Neutrophil (primary cell): ENCODE measurements around the gene KLF16.
A peak's percentile ranks its signal among the peaks of the same experiment; 100 is the strongest.

Experiments used
- H3K27ac ChIP-seq: fragments of 200-600 bp; sonication (generic); 2 replicates; pipeline ENCODE4 v1.5.1; 2016; ENCODE audit warnings: mild to moderate bottlenecking, moderate library complexity
- H3K27me3 ChIP-seq: fragments of 200-600 bp; sonication (generic); 2 replicates; pipeline ENCODE4 v1.6.0; 2016; ENCODE audit warnings: mild to moderate bottlenecking
- H3K36me3 ChIP-seq: fragments of 200-600 bp; sonication (generic); 2 replicates; pipeline ENCODE4 v1.5.1; 2017
- H3K4me1 ChIP-seq, 2 experiments: fragments of 200-600 bp in 1 of 2; sonication (generic) in 1 of 2; 1 replicate in 1 of 2; 2 replicates in 1 of 2; pipeline versions ENCODE4 v1.5.1 to v1.6.1; 2013 to 2016; ENCODE audit warnings: low read depth in 1 of 2, low read length in 1 of 2, mild to moderate bottlenecking in 1 of 2, moderate library complexity in 1 of 2; ENCODE audit not compliant: control insufficient read depth in 1 of 2, insufficient read depth in 1 of 2
- H3K4me3 ChIP-seq, 2 experiments: fragments of 200-600 bp in 1 of 2; sonication (generic) in 1 of 2; 1 replicate in 1 of 2; 2 replicates in 1 of 2; pipeline ENCODE4 v1.5.1; 2013 to 2016; ENCODE audit warnings: low read depth in 1 of 2, low read length in 1 of 2, mild to moderate bottlenecking in 1 of 2, moderate library complexity in 1 of 2
- H3K9me3 ChIP-seq: fragments of 200-600 bp; sonication (generic); 2 replicates; pipeline ENCODE4 v1.5.1; 2016
- CTCF ChIP-seq: fragments of 200-600 bp; sonication (generic); IDR thresholded peaks from 2 replicates; pipeline ENCODE4 v1.5.1; 2016; ENCODE audit warnings: antibody characterized with exemption

The KLF16 gene

GRCh38 chr19:1815605-1816529 is 47.5 kb downstream of the KLF16 start:
- Histone ChIP-seq H3K27ac (no peak overlapping the region), H3K27me3 (no peaks in the 10 kb centered on the region), H3K9me3 (no peaks in the 10 kb centered on the region), H3K36me3 (peaks cover 64% of the 10 kb centered on the region), H3K4me3 (no peak overlapping the region), H3K4me1 (peaks cover 16 to 18% of the 10 kb centered on the region in 2 experiments)
- TF ChIP-seq CTCF, result no peak

GRCh38 chr19:1814833-1815604 is 48.4 kb downstream of the KLF16 start:
- no peaks in the 10 kb centered on the region for H3K9me3 ChIP-seq
- no peaks in the 10 kb centered on the region for H3K27me3 ChIP-seq
- H3K27ac ChIP-seq, result no peak overlapping the region
- peaks cover 56% of the 10 kb centered on the region for H3K36me3 ChIP-seq
- H3K4me3 ChIP-seq, result no peak overlapping the region
- peaks cover 16 to 18% of the 10 kb centered on the region in 2 experiments for H3K4me1 ChIP-seq
- no peak for TF ChIP-seq CTCF

GRCh38 chr19:1814391-1814790 is 49.0 kb downstream of the KLF16 start:
- H3K4me3 ChIP-seq, result no peak overlapping the region
- peaks cover 16 to 18% of the 10 kb centered on the region in 2 experiments for H3K4me1 ChIP-seq
- peaks cover 50% of the 10 kb centered on the region for H3K36me3 ChIP-seq
- H3K9me3 ChIP-seq, result no peaks in the 10 kb centered on the region
- TF ChIP-seq CTCF, result no peak
- no peak overlapping the region for H3K27ac ChIP-seq
- H3K27me3 ChIP-seq, result no peaks in the 10 kb centered on the region

GRCh38 chr19:1813192-1814182 is 49.9 kb downstream of the KLF16 start:
- Histone ChIP-seq H3K36me3 (peaks cover 41% of the 10 kb centered on the region), H3K27ac (peak overlapping the region; percentile 89), H3K9me3 (no peaks in the 10 kb centered on the region)

More at GRCh38 chr19:1813192-1814182, 49.9 kb downstream of the KLF16 start:
- TF ChIP-seq CTCF, result no peak
- Histone ChIP-seq H3K4me3 (peak overlapping the region; percentile 84 to 90), H3K27me3 (no peaks in the 10 kb centered on the region), H3K4me1 (peaks cover 16 to 18% of the 10 kb centered on the region in 2 experiments)
